GM18502 (cell line): ENCODE data around the gene FHOD1.

Experiments
- ATAC-seq: cut with Tn5 transposase; IDR thresholded peaks from one replicate; pipeline ENCODE4 v1.9.1; 2021; ENCODE audit warnings: mild to moderate bottlenecking; ENCODE audit not compliant: unreplicated experiment, poor library complexity

The FHOD1 gene

GRCh38 chr16:67211674-67212073 lies 35.6 kb downstream of the FHOD1 start:
- ATAC-seq, result no peak

DNA sequence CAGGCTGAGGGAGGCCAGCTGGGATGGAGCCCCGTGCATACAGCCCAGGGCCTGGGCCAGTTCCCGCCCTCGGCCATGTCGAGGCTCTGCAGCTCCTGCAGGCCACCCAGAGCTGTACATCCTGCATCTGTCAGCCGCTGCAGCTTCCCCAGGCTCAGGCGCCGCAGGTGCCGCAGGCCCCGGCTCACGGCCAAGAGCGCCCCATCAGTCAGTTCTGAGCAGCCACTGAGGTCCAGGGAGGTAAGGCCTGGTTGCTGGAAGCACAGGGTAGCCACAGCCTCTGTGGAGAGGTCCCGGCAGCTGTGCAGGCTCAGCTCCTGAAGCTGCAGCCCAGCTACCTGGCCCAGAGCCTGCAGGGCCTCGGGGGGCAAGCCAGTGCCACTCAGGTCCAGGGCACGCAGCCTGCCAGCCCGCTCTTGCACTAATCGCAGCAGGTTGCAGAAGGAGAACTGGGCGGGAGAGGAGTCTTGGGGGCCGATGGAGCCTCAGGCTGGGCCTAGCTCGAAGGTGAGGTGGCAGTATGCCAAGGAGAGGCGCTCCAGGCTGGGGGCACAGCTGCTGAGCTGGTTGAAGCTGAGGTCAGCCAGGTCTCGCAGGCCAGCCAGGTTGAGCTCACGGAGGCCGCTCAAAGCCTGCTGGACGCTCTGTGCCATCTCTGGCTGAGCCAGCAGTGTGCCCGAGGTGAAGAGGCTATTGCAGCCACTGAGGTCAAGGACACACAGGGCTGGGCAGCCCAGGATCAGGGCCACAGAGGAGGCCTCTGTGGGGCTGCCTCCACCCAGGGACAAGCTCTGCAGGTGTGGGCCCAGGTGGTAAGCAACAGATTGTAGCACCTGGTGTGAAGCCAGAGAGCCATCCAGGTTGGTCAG lies 37.0 kb downstream of the FHOD1 start:
- no peak for ATAC-seq

DNA sequence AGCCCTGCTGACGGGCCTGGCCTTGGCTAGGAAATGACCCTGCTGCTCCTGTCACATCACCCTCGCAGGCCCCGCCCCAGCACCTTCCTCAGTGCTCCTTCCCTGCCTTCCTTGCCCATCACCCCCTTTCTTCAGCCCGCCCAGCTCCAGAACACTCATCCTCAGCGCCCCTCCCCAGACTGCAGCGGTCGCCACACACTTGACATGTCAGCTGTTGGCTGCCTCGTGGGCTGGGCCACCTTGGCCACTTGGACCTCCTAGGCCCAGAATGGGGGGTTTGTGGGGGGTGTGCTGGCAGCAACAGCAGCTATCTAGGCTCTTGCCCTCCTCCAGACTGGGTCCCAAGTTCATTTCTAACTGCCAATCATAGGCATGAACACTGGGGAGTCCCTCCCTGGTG lies 37.7 kb downstream of the FHOD1 start:
- ATAC-seq, result no peak

DNA sequence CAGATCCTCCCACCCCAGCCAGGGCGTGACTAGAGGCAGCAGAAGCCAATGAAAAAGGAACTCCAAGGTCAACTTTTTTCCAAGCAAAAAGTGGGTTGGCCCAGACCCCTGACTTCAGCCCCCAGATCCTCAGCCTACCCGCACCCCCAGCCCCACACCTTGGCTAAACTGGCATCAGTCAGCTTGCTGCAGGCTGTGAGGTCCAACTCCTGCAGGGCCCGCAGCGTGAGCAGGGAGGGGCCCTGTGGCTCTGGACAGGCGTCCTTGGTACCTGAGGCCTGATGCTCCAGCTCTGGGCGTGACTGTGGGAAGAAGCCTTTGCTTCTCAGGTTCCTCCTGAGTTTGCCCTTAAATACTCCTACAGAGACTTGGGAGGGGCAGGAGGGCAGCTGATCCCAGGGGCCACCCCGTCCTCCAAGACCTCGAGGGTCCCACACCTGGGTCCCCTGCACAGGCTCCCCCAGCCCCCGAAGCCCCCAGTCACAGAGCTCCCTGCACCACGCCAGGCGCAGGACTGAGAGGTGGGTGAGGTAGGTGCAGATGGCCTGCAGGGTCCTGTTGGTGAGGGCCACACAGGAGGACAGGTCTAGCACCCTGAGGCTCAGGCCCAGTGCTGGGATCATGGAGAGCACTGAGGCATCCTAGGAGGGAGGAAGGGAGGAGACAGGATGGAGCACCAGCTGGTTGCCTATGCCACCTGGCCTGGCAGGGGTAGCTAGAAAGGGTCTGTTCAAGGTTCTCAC lies 39.0 kb downstream of the FHOD1 start:
- no peak for ATAC-seq

- no peak for ATAC-seq
Observed at GRCh38 chr16:67207249-67208091, 39.8 kb downstream of the FHOD1 start.

DNA sequence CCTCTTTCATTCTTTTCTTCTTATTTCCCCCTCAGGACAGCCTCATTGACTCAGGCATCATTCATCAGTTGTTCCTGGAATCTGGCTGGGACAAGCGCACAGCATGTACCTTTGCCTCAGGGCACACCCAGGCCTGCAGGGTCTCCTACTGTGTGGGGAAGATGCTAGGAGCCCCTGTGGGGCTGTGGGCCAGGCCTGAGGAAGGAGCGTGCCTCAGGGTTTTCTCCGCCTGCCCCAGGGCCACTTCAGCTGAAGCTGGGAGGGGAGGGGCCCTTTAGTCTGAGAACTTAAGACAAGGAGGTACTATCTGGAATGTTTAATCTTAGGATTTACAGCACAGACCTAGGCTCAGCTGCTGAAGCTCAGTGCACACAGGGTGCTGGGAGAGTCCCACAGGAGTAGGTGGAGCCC lies 40.4 kb downstream of the FHOD1 start:
- ATAC-seq, result no peak

- ATAC-seq, result no peak
Observed at GRCh38 chr16:67206129-67206837, 41.0 kb downstream of the FHOD1 start.

GRCh38 chr16:67204076-67204475 lies 43.2 kb downstream of the FHOD1 start:
- no peak for ATAC-seq

DNA sequence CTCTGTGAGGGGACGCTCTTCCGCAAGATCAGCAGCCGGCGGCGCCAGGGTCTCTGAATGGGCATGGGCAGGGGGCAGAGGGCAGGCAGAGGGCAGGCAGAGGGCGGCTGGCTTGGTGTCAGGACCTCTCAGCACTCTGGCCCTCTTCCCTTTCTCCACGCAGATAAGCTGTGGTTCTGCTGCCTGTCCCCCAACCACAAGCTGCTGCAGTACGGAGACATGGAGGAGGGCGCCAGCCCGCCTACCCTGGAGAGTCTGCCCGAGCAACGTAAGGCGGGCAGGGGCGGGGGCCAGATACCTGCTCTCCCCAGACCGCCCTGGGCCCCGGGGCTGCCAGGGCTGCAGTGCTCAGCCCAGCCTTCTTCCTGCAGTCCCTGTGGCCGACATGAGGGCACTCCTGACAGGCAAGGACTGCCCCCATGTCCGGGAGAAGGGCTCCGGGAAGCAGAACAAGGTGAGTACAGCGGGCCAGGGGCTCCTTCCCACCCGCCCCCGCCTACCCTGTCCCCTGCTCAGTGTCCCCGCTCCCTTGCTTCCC lies 44.3 kb downstream of the FHOD1 start:
- no peak for ATAC-seq

GRCh38 chr16:67202426-67202825 lies 44.9 kb downstream of the FHOD1 start:
- ATAC-seq, result no peak

- no peak for ATAC-seq
Observed at GRCh38 chr16:67201411-67202345, 45.6 kb downstream of the FHOD1 start.

- ATAC-seq, result no peak
Observed at GRCh38 chr16:67200491-67200890, 46.8 kb downstream of the FHOD1 start.

DNA sequence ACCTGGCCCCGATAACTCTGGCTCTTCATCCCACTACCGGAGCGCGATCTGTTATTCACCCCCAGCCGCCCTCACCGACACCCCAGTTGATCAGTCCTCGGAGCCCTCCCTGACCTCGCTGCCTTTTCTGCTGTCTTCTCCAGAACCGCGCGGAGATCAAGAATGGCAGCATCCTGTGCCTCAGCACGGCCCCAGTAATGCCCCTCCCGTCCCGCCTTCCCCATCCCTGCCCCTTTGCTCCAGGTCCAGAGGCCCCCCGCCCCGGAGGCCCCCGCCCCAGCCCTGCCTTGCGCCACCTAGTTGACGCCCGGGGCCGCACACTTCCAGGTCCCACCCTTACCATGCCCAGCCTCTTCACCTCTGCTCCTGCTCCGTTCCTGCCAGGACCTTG lies 47.5 kb downstream of the FHOD1 start:
- ATAC-seq, result no peak

- no peak for ATAC-seq
Observed at GRCh38 chr16:67199011-67199807, 48.1 kb downstream of the FHOD1 start, which contains the start of gene ELMO3. TSS of gene ELMO3 (plus strand) at chr16:67199131. CDS start at chr16:67199327, 196 bp downstream.

DNA sequence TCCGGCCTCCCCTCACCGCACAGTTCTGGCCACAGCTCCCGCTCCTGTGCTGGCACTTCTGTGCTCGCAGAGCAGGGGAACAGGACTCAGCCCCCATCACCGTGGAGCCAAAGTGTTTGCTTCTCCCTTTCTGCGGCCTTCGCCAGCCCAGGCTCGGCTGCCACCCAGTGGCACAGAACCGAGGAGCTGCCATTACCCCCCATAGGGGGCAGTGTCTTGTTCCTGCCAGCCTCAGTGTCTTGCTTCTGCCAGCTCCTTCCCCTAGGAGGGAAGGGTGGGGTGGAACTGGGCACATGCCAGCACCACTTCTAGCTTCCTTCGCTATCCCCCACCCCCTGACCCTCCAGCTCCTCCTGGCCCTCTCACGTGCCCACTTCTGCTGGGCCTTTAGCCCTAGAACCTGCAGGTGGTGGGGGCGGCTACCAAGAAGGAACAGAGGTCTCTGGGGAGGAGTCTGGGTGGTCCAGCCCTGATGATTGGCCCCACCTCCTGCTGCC lies 49.0 kb downstream of the FHOD1 start:
- no peak for ATAC-seq

DNA sequence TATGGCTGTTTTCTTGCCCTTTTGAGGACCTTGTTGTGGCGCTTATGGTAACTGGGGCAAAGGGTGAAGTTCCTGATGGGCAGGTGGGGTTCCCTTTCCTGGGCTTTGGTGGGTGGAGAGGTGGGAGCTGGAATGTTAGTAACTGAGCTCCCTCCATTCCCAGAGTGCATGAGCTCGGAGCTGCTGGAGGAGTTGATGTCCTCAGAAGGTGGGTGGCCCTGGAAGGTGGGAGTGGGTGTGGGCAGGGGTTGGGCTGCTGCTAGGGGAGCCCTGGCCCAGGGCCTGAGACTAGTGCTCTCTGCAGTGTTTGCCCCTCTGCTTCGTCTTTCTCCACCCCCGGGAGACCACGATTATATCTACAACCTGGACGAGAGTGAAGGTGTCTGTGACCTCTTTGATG lies 49.6 kb downstream of the FHOD1 start:
- no peak for ATAC-seq

GRCh38 chr16:67196881-67197280 lies 50.4 kb downstream of the FHOD1 start:
- ATAC-seq, result no peak

GRCh38 chr16:67195676-67196075 lies 51.6 kb downstream of the FHOD1 start:
- no peak for ATAC-seq
